Left lung (tissue), 10 donors: ENCODE results near the gene PANX1. TPM values are rescaled to one million over a fixed set of nuclear protein-coding genes. Genes with fewer than 3 reads are reported as not detected.
"Not testable (repeated sequence)": the region's sequence is repeated elsewhere in the genome, so short reads cannot be mapped to it uniquely, and the experiment has no call there.

Source experiments
- ATAC-seq: fragments of 200-7000 bp; cut with Tn5 transposase; one replicate; pipeline ENCODE4 v1.9.1; 2020; ENCODE audit warnings: moderate library complexity
- DNase-seq, 4 donors: peaks; one replicate each; pipeline ENCODE4 v3.0.0-alpha.2; 2013 to 2020
- H3K27ac ChIP-seq, 2 donors: fragments of 200-600 bp; sonication (generic) in 1 of 2; one replicate each; pipeline versions ENCODE4 v1.5.0 to v1.8.0; 2020 to 2021
- H3K27me3 ChIP-seq, 2 donors: fragments of 200-600 bp; sonication (generic) in 1 of 2; one replicate each; pipeline versions ENCODE4 v1.5.0 to v1.8.0; 2020 to 2021
- H3K36me3 ChIP-seq, 2 donors: fragments of 200-600 bp; sonication (generic) in 1 of 2; one replicate each; pipeline versions ENCODE4 v1.5.0 to v1.8.0; 2020 to 2021
- H3K4me1 ChIP-seq, 2 donors: fragments of 200-600 bp; one replicate each; pipeline ENCODE4 v1.8.0; 2021
- H3K4me3 ChIP-seq, 2 donors: fragments of 200-600 bp; sonication (generic) in 1 of 2; one replicate each; pipeline versions ENCODE4 v1.5.0 to v1.8.0; 2020 to 2021; ENCODE audit warnings: mild to moderate bottlenecking in 1 of 2
- H3K9me3 ChIP-seq, 2 donors: fragments of 200-600 bp; sonication (generic) in 1 of 2; one replicate each; pipeline versions ENCODE4 v1.5.0 to v1.8.0; 2020 to 2021
- intact Hi-C, 2 donors: fragments of 100-400 bp; cut with DNase I; formaldehyde crosslinking; loops; one replicate each; pipeline versions ENCODE4 v1.11.2 to v1.14.2; 2022
- polyA plus RNA-seq, 6 donors: library from polyadenylated mRNA; unstranded; fragments of 120-200 nt; gene quantifications; one replicate each; pipeline ENCODE4 v1.2.1, GENCODE V29; 2013; ENCODE audit not compliant: insufficient read length in 6 of 6
- total RNA-seq, 2 donors: library from RNA; stranded (reverse); fragmentation: NEBNext Ultra II Directional; extraction: Animal tissue kit (Norgen Biotek cat#: 25700); gene quantifications; one replicate each; pipeline ENCODE4 v1.2.1, GENCODE V29; 2021
- TF ChIP-seq, protein P1 (sequence below), 2 donors: fragments of 200-600 bp; sonication (generic) in 1 of 2; IDR thresholded peaks; one replicate each; pipeline versions ENCODE4 v1.5.0 to v1.8.0; 2021; ENCODE audit warnings: antibody characterized with exemption in 2 of 2
- donor health status: DM: no; HTN: yes; CAD: no.
- donor health status: DM: no; HTN: no; CAD: no.

Gene PANX1
- total and polyA plus RNA-seq, 8 donors, result 21.1 to 36.8 (median 27.3) TPM

DNA sequence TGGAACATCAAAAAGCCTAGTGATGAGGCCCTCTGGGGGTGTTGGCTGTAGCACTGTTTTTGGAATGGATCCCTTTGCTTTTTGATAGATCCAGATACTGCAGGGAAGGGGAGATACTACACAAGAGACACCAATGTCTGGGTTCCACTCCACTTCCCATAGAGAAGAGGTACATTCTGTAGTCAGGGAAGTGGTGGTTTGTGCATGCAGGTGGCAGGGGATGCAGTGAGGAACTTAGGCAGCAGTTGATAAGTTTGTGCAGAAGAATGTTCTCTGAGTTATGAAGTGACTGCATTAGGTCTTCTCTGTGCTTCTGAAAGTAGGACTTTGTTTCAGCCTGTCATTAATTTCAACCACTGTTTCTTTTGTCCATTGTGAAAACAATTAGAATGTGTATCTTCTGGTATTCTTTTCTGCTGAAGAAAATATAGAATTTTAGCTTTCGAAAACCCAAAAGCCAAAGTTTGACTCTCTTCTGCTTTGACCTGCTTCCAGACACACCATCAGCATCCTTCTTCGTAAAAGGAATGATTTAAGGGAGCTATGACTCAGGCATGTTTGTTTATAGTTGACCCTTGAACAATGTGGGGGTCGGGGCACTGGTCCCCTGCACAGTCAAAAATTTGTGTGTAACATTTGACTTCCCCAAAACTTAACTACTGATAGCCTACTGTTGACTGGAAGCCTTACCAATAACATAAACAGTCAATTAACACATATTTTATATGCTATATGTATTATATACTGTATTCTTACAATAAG, 25.6 kb downstream of the PANX1 start:
- no peaks in the 10 kb centered on the region for H3K9me3 ChIP-seq
- H3K27ac ChIP-seq, result no peak overlapping the region
- H3K4me1 ChIP-seq, result peaks cover 13 to 42% of the 10 kb centered on the region in 2 donors
- no peak overlapping the region for H3K4me3 ChIP-seq
- H3K36me3 ChIP-seq, result peaks cover 0 to 6% of the 10 kb centered on the region in 2 donors
- intact Hi-C loops, result no loop called here
- no peaks in the 10 kb centered on the region for H3K27me3 ChIP-seq
- DNase-seq (no peak), ATAC-seq (no peak)
- TF ChIP-seq, protein P1, sequence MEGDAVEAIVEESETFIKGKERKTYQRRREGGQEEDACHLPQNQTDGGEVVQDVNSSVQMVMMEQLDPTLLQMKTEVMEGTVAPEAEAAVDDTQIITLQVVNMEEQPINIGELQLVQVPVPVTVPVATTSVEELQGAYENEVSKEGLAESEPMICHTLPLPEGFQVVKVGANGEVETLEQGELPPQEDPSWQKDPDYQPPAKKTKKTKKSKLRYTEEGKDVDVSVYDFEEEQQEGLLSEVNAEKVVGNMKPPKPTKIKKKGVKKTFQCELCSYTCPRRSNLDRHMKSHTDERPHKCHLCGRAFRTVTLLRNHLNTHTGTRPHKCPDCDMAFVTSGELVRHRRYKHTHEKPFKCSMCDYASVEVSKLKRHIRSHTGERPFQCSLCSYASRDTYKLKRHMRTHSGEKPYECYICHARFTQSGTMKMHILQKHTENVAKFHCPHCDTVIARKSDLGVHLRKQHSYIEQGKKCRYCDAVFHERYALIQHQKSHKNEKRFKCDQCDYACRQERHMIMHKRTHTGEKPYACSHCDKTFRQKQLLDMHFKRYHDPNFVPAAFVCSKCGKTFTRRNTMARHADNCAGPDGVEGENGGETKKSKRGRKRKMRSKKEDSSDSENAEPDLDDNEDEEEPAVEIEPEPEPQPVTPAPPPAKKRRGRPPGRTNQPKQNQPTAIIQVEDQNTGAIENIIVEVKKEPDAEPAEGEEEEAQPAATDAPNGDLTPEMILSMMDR (IDR thresholded peaks at IDR 0.05), result no peak

DNA sequence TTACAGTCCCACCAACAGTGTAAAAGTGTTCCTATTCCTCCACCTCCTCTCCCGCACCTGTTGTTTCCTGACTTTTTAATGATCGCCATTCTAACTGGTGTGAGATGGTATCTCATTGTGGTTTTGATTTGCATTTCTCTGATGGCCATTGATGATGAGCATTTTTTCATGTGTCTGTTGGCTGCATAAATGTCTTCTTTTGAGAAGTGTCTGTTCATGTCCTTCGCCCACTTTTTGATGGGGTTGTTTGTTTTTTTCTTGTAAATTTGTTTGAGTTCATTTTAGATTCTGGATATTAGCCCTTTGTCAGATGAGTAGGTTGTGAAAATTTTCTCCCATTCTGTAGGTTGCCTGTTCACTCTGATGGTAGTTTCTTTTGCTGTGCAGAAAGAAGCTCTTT, 28.7 kb downstream of the PANX1 start:
- H3K4me1 ChIP-seq, result peaks cover 4 to 13% of the 10 kb centered on the region in 2 donors
- H3K27ac ChIP-seq, H3K4me3 ChIP-seq, H3K27me3 ChIP-seq, H3K36me3 ChIP-seq, intact Hi-C loops, ATAC-seq, DNase-seq, H3K9me3 ChIP-seq: not testable (repeated sequence)

DNA sequence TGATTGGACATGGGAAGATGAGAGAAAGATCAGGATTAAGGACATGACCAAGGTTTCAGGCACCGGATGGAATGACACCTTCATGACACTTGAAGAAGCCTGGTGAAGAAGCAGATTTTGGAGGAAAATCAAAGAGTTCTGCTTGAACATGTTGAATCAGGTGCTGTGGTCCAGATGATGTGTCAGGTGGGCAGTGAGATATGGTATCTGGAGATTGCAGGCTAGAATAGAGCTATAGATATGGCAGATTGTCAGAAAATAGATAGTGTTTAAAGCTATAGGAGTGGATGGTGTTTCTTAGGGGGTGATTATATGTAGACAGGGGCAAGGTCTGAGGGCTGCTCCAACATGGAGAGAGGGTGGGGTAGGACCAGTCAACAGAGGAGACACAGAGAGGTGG, 40.2 kb downstream of the PANX1 start:
- TF ChIP-seq, protein P1 (IDR thresholded peaks at IDR 0.05), result no peak
- no peak overlapping the region for H3K27ac ChIP-seq
- H3K4me1 ChIP-seq, result no peaks in the 10 kb centered on the region
- H3K36me3 ChIP-seq, result no peaks in the 10 kb centered on the region
- no peaks in the 10 kb centered on the region for H3K27me3 ChIP-seq
- intact Hi-C loops, result no loop called here
- no peak overlapping the region for H3K4me3 ChIP-seq
- DNase-seq, result no peak
- ATAC-seq, result no peak
- no peaks in the 10 kb centered on the region for H3K9me3 ChIP-seq

DNA sequence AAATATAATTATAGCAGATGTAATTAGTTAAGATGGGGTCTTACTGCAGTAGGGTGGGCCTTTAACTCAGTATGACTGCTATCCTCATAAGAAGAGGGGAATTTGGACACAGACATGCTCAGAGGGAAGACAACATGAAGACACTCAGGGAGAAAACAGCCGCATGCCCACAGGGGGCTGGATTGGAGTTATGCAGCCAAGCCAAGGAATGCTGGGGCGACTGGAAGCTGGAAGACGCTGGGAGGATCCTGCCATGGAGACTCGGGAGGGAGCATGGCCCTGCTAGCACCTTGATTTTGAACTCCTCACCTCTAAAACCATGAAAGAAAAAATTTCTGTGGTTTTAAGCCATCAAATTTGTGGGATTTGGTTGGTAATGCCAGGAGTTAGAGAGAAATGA, 40.9 kb downstream of the PANX1 start:
- intact Hi-C loops, result no loop called here

DNA sequence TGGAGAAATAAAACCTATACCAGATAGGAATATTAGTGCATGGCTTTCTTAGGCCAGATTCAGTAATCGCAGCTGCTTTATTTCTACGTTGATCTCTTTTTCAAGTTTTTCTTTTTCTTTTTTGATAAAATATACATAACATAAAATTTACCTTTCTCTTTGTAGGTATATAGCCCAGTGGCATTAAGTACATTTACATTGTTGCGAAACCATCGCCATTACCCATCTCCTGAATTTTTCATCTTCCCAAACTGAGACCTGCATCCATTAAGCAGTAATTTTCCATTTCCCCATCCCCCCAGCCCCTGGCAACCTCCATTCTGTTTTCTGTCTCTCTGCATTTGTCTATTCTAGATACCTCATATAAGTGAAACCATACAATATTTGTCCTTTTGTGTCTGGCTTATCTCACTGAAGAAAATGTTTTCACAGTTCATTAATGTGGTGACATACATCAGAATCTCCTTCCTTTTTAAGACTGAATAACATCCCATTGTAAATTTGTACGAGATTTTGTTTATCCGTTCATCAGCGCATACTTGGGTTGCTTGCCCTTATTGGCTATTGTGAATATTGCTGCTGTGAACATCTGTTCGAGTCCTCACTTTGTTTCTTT, 41.4 kb downstream of the PANX1 start:
- no peak overlapping the region for H3K27ac ChIP-seq
- intact Hi-C loops, result no loop called here
- H3K27me3 ChIP-seq, result no peaks in the 10 kb centered on the region
- no peaks in the 10 kb centered on the region for H3K4me1 ChIP-seq
- H3K4me3 ChIP-seq, result no peak overlapping the region
- no peaks in the 10 kb centered on the region for H3K36me3 ChIP-seq
- DNase-seq (peak in 1 of 4 donors; percentile 40), ATAC-seq (no peak)
- no peaks in the 10 kb centered on the region for H3K9me3 ChIP-seq
- TF ChIP-seq, protein P1 (IDR thresholded peaks at IDR 0.05), result no peak

More for the DNA sequence above, 40.9 kb downstream of the PANX1 start:
- Histone ChIP-seq H3K4me1 (no peaks in the 10 kb centered on the region), H3K36me3 (no peaks in the 10 kb centered on the region), H3K4me3 (no peak overlapping the region), H3K27ac (no peak overlapping the region), H3K27me3 (no peaks in the 10 kb centered on the region), H3K9me3 (no peaks in the 10 kb centered on the region)
- TF ChIP-seq, protein P1 (IDR thresholded peaks at IDR 0.05), result no peak
- ATAC-seq, result no peak
- DNase-seq, result no peak
